DND-41 (cell line): ENCODE measurements around the gene ASIC5.

Source experiments
- ATAC-seq: fragments of 200-7000 bp; cut with Tn5 transposase; 3 replicates; pipeline ENCODE4 v1.9.1; 2021; ENCODE audit warnings: low read depth; ENCODE audit not compliant: insufficient read depth
- DNase-seq: peaks from one replicate; pipeline ENCODE4 v3.0.0-alpha.2; 2020
- H2AFZ ChIP-seq: 2 replicates; pipeline ENCODE4 v1.6.0; 2012; ENCODE audit warnings: low read depth, low read length
- H3K27ac ChIP-seq: 2 replicates; pipeline ENCODE4 v1.5.1; 2012; ENCODE audit warnings: low read length, inconsistent platforms
- H3K27me3 ChIP-seq: fragments of 200-600 bp; sonication (generic); 2 replicates; pipeline ENCODE4 v1.6.0; 2012; ENCODE audit warnings: low read length, mild to moderate bottlenecking, inconsistent platforms; ENCODE audit not compliant: insufficient read depth, poor library complexity
- H3K36me3 ChIP-seq: 2 replicates; pipeline ENCODE4 v1.5.1; 2012; ENCODE audit warnings: low read length, inconsistent platforms; ENCODE audit not compliant: insufficient read depth
- H3K4me1 ChIP-seq: 2 replicates; pipeline ENCODE4 v1.5.1; 2012; ENCODE audit warnings: mild to moderate bottlenecking, low read length; ENCODE audit not compliant: insufficient read depth
- H3K4me2 ChIP-seq: 2 replicates; pipeline ENCODE4 v1.6.0; 2012; ENCODE audit warnings: mild to moderate bottlenecking, moderate library complexity, low read length, inconsistent platforms; ENCODE audit not compliant: insufficient read depth
- H3K4me3 ChIP-seq, 2 experiments: fragments of 200-600 bp in 1 of 2; shearing (Covaris generic) in 1 of 2; 2 replicates each; pipeline ENCODE4 v1.5.1; 2012 to 2016; ENCODE audit warnings: inconsistent platforms in 2 of 2, low read length in 2 of 2, mild to moderate bottlenecking in 2 of 2, low read depth in 1 of 2, moderate library complexity in 1 of 2
- H3K79me2 ChIP-seq: 2 replicates; pipeline ENCODE4 v1.6.0; 2012; ENCODE audit warnings: low read length, inconsistent platforms; ENCODE audit not compliant: insufficient read depth
- H3K9ac ChIP-seq: 2 replicates; pipeline ENCODE4 v1.6.0; 2012; ENCODE audit warnings: low read depth, mild to moderate bottlenecking, inconsistent platforms, low read length, moderate library complexity
- H3K9me3 ChIP-seq: 2 replicates; pipeline ENCODE4 v1.5.1; 2012; ENCODE audit warnings: low read length, moderate library complexity, mild to moderate bottlenecking, inconsistent platforms; ENCODE audit not compliant: insufficient read depth, severe bottlenecking
- H4K20me1 ChIP-seq: 2 replicates; pipeline ENCODE4 v1.6.0; 2012; ENCODE audit warnings: low read length; ENCODE audit not compliant: insufficient read depth
- CTCF ChIP-seq: IDR thresholded peaks from 2 replicates; pipeline ENCODE4 v1.5.1; 2012; ENCODE audit warnings: borderline replicate concordance, low read length, moderate library complexity, mild to moderate bottlenecking; ENCODE audit not compliant: poor library complexity, severe bottlenecking; ENCODE audit errors: extremely low read depth
- EZH2 ChIP-seq: IDR thresholded peaks from 3 replicates; pipeline ENCODE4 v1.6.1; 2012; ENCODE audit warnings: borderline replicate concordance, low read depth, mild to moderate bottlenecking, moderate library complexity, low read length, inconsistent platforms; ENCODE audit not compliant: severe bottlenecking

Gene ASIC5

GRCh38 chr4:155891058-155891457 lies 25.0 kb upstream of the ASIC5 start:
- Histone ChIP-seq H3K27me3 (no peaks in the 10 kb centered on the region), H3K4me3 (no peak overlapping the region), H3K4me1 (no peaks in the 10 kb centered on the region), H3K4me2 (no peak overlapping the region), H3K27ac (no peak overlapping the region), H3K79me2 (no peaks in the 10 kb centered on the region), H3K9ac (no peak overlapping the region), H4K20me1 (no peaks in the 10 kb centered on the region), H2AFZ (no peak overlapping the region), H3K9me3 (no peaks in the 10 kb centered on the region), H3K36me3 (no peaks in the 10 kb centered on the region)
- no peak for DNase-seq
- TF ChIP-seq CTCF (no peak), EZH2 (no peak)
- no peak for ATAC-seq

- no peaks in the 10 kb centered on the region for H4K20me1 ChIP-seq
- no peak overlapping the region for H3K27ac ChIP-seq
- no peaks in the 10 kb centered on the region for H3K36me3 ChIP-seq
- H3K79me2 ChIP-seq: no peaks in the 10 kb centered on the region
- TF ChIP-seq CTCF (no peak), EZH2 (no peak)
- no peaks in the 10 kb centered on the region for H3K4me1 ChIP-seq
- ATAC-seq (no peak), DNase-seq (no peak)
- H3K4me2 ChIP-seq: no peak overlapping the region
- no peak overlapping the region for H2AFZ ChIP-seq
- H3K9ac ChIP-seq: no peak overlapping the region
- H3K4me3 ChIP-seq: no peak overlapping the region
- no peaks in the 10 kb centered on the region for H3K9me3 ChIP-seq
- no peaks in the 10 kb centered on the region for H3K27me3 ChIP-seq
These were observed 23.9 kb upstream of the ASIC5 start for GRCh38 chr4:155889946-155890345.

GRCh38 chr4:155889031-155889793 lies 23.1 kb upstream of the ASIC5 start:
- no peaks in the 10 kb centered on the region for H3K79me2 ChIP-seq
- no peak overlapping the region for H3K9ac ChIP-seq
- H3K9me3 ChIP-seq: no peaks in the 10 kb centered on the region
- no peak overlapping the region for H2AFZ ChIP-seq
- no peaks in the 10 kb centered on the region for H3K27me3 ChIP-seq
- no peaks in the 10 kb centered on the region for H3K36me3 ChIP-seq
- ATAC-seq (no peak), DNase-seq (no peak)
- H3K4me2 ChIP-seq: no peak overlapping the region
- no peak overlapping the region for H3K4me3 ChIP-seq
- no peaks in the 10 kb centered on the region for H3K4me1 ChIP-seq
- H4K20me1 ChIP-seq: no peaks in the 10 kb centered on the region
- TF ChIP-seq EZH2 (no peak), CTCF (no peak)
- no peak overlapping the region for H3K27ac ChIP-seq
